Activated naive CD4-positive, alpha-beta T cell treated with anti-CD3 and anti-CD28 coated beads, Interleukin-2, amount 50 U/mL, for 72 hours (primary cell): ENCODE results near the gene KHNYN. TPM values are rescaled to one million over a fixed set of nuclear protein-coding genes. Genes with fewer than 3 reads are reported as not detected.

Source experiments
- ATAC-seq, 2 donors: fragments of 150-1000 bp; cut with Tn5 transposase; 2 replicates each; pipeline ENCODE4 v1.10.0; 2021; ENCODE audit warnings: mild to moderate bottlenecking in 2 of 2, moderate library complexity in 2 of 2
- DNase-seq, 2 donors: peaks; one replicate each; pipeline ENCODE4 v3.0.0; 2021 to 2022; ENCODE audit warnings: low spot score in 2 of 2
- H3K27ac Mint-ChIP-seq, 2 donors: one replicate each; pipeline ENCODE4 v1.8.0; 2022; ENCODE audit warnings: mild to moderate bottlenecking in 2 of 2, mixed read lengths in 2 of 2
- H3K36me3 Mint-ChIP-seq, 2 donors: one replicate each; pipeline ENCODE4 v1.8.0; 2022; ENCODE audit warnings: mixed read lengths in 2 of 2
- H3K9me3 Mint-ChIP-seq, 2 donors: one replicate each; pipeline ENCODE4 v1.8.0; 2022; ENCODE audit warnings: mixed read lengths in 2 of 2
- total RNA-seq, 2 donors: library from RNA; stranded (reverse); gene quantifications; one replicate each; pipeline ENCODE4 v1.2.3, GENCODE V29; 2022

KHNYN gene
- total RNA-seq, 2 donors from 2014 or later, result 70.1 to 70.6 TPM

DNA sequence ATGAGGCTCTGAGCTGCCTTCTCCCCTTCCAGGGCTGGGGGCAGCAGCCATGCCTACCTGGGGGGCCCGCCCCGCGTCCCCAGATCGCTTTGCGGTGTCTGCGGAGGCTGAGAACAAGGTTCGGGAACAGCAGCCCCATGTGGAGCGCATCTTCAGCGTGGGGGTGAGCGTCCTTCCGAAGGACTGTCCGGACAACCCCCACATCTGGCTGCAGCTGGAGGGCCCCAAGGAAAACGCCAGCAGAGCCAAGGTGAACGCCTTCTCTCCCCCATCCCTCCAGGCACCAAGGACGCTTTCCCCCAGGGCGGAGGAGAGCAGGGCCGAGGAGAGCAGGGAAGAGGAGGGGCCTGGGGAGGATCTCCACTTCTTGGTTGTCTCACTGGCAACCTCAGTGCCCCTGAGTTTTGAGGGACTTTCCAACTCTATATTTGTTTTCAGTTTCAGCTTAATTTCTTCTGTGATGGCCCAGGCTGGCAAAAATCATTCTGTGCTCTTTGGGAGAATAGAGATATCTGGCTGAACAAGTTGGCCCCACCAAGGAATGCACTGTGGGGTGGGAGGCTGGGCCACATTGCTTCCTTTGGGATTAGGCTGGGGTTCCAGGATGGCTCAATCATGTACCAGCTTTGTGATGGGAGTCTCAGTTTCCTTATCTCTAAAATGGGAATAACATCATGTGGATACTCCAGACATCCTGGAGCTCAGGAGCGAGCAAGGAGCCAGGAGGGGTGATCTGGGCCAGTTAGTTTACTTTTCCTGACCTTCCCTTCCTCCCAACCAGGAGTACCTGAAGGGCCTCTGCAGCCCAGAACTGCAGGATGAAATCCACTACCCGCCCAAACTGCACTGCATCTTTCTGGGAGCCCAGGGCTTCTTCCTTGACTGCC lies 1.2 kb downstream of the KHNYN start:
- peaks cover 21 to 27% of the 10 kb centered on the region in 2 donors for H3K36me3 Mint-ChIP-seq
- H3K9me3 Mint-ChIP-seq, result no peaks in the 10 kb centered on the region
- peak; percentile 43 to 67 for ATAC-seq
- peak overlapping the region; percentile 88 to 96 for H3K27ac Mint-ChIP-seq
- DNase-seq, result peak in 1 of 2 donors; percentile 68

DNA sequence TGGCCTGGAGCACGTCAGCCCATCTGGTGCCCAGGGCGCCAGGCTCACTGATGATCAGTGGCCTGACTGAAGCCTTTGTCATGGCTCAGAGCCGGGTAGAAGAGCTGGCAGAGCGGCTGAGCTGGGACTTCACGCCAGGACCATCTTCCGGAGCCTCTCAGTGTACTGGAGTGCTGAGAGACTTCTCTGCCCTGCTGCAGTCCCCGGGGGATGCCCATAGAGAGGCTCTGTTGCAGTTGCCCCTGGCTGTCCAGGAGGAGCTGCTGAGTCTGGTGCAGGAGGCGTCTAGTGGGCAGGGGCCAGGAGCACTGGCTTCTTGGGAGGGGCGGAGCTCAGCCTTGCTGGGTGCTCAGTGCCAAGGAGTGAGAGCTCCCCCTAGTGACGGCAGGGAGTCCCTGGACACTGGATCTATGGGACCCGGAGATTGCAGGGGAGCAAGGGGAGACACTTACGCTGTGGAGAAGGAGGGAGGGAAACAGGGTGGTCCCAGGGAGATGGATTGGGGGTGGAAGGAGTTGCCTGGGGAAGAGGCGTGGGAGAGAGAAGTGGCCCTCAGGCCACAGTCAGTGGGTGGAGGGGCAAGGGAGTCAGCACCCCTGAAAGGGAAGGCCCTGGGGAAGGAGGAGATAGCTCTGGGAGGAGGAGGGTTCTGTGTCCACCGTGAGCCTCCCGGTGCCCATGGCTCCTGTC lies 2.0 kb downstream of the KHNYN start:
- Mint-ChIP-seq H3K27ac (peak overlapping the region; percentile 88 to 96), H3K36me3 (peaks cover 22 to 27% of the 10 kb centered on the region in 2 donors), H3K9me3 (no peaks in the 10 kb centered on the region)
- DNase-seq (peak; percentile 83 to 95), ATAC-seq (peak; percentile 55 to 69)

DNA sequence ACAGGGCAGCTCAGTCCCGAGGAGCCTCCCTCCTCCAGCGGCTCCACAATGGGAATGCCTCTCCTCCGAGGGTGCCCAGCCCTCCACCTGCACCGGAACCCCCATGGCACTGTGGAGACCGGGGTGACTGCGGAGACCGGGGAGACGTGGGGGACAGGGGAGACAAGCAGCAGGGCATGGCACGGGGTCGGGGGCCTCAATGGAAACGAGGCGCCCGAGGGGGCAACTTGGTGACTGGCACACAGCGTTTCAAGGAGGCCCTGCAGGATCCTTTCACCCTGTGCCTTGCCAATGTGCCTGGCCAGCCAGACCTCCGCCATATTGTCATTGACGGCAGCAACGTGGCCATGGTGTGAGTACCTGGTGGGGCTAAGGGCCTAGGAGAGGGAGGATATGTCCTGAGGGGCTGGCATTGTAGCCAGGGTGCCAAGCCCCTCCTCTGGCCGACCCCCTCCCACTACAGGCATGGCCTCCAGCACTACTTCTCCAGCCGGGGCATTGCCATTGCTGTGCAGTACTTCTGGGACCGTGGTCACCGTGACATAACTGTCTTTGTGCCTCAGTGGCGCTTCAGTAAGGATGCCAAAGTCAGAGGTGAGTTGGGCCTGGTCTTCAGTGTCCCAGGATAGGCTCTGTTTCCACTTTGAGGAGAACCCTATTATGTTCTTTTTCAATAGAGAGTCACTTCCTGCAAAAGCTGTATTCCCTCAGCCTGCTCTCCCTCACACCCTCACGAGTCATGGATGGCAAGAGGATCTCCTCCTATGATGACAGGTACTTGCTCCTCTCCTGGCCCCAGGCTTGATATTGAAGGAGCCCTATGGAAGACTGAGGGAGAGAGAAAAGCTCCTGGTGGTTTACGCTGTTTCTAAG lies 2.7 kb downstream of the KHNYN start:
- Mint-ChIP-seq H3K27ac (peak overlapping the region; percentile 53 to 88), H3K36me3 (peaks cover 26 to 27% of the 10 kb centered on the region in 2 donors), H3K9me3 (no peaks in the 10 kb centered on the region)
- ATAC-seq (no peak), DNase-seq (no peak)

DNA sequence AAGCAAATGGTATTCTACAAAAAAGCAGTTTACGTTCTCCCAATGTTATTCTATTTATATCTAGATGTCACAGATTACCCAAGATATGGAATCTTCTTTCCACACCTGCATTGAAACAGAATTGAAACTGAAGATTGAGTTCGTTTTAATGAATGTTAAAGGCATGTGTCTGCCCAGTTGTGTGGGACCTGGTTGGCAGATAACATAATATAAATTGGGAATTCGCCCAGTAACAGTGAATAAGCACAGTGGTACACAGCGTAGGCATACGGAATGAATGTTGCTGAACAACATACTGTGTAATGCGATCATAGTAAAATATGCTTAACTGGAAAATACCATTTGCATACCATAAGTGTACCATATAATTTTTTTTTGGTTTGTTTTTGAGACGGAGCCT lies 4.3 kb downstream of the KHNYN start:
- Mint-ChIP-seq H3K9me3 (no peaks in the 10 kb centered on the region), H3K36me3 (peaks cover 26 to 27% of the 10 kb centered on the region in 2 donors), H3K27ac (no peak overlapping the region)
- no peak for DNase-seq
- no peak for ATAC-seq

DNA sequence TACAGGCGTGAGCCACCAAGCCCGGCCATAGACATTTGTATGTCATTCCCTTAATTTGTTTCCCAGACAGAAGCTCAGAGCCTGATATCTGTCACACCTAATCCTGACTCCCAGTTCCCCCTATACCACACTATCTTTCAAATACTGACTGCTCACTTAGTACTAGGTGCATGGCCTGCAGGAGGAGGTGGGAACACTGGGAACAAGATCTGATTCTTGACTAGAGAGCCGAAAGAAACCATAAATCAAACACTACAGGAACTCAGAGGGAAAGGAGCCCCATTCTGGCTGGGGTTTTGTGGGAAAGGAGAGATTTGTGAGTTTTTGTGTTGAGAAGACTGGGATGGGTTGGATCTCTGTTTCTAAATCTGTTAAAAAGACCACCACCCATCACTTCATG lies 4.9 kb downstream of the KHNYN start:
- ATAC-seq (no peak), DNase-seq (no peak)
- Mint-ChIP-seq H3K9me3 (no peaks in the 10 kb centered on the region), H3K27ac (peak overlapping the region; percentile 36 to 73), H3K36me3 (peaks cover 27 to 33% of the 10 kb centered on the region in 2 donors)

DNA sequence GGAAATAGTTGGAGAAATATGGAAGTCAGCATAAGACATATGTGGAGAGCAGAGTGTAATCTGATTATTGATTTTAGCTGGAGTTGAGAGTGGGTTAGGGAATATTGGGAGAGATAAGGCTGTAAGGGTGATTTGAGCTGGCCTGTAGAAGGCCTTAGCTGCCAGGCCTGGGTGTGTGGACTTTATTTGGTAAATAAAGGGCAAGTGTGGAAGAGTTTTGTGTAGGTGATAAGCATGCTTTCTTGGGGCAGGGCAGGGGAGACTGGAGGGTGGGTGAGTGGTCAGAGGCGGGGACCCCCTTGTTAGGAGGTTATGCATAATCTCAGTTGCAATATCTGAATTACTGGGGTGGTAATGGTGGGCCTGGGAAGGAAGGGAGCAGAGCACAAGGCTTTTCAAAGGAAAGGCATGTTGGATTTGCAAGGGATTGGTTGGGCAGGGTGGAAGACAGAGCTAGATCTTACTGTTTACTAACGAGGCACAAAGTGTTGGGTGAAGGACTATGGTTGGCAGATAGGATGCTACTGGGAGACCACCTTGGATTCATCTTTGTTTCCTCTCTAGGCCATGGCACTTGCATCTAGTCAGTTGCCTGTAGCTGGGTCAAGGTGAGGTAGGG lies 5.5 kb downstream of the KHNYN start:
- peak overlapping the region; percentile 32 to 36 for H3K27ac Mint-ChIP-seq

DNA sequence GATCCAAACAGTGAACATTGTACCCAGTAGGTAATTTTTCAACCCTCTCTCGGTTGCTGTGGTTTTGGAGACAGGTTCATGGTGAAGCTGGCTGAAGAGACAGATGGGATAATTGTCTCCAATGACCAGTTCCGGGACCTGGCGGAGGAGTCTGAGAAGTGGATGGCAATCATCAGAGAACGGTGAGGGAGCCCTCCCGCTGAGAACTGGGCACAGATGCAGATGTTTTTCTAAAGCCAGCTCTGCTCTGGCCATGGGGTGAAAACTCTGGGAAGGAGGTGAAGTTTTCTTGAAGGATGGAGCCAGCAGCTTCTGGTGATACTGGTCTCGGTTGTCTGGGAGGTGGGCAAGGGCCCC lies 6.2 kb downstream of the KHNYN start:
- Mint-ChIP-seq H3K27ac (peak overlapping the region in 1 of 2 donors; percentile 32), H3K36me3 (peaks cover 26 to 42% of the 10 kb centered on the region in 2 donors), H3K9me3 (no peaks in the 10 kb centered on the region)
- no peak for DNase-seq
- ATAC-seq, result no peak

More for the DNA sequence above, 5.5 kb downstream of the KHNYN start:
- no peak for DNase-seq
- ATAC-seq, result no peak
- H3K9me3 Mint-ChIP-seq, result no peaks in the 10 kb centered on the region
- peaks cover 26 to 36% of the 10 kb centered on the region in 2 donors for H3K36me3 Mint-ChIP-seq

DNA sequence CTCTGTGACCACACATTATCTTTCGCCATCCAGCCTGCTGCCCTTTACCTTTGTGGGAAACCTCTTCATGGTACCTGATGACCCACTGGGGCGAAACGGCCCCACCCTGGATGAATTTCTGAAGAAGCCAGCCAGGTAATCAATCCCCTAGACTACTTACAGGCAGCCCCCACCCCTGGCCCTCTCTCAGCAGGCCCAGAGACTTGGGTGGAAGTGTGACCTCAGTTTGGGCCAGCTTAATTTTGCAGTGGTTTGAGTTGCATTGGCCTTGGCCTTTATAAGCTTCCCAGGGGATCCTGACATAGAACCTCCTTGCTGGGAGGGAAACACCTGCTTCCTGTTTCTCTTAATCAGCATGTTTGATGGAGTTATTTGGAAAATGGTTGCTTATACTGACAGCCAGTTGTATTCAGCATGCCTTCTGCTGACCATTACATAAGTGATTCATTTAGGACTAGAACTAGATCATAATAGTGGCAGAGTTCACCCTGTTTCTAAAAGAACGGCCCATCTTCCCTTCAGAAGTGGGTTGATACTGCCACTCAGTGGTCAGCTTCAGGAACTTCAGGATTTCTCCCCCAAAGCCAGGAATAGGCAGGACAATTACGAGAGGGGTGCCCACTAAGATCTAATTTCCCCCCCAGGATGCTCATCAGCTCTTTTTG lies 6.7 kb downstream of the KHNYN start:
- peak overlapping the region; percentile 65 to 98 for H3K27ac Mint-ChIP-seq

DNA sequence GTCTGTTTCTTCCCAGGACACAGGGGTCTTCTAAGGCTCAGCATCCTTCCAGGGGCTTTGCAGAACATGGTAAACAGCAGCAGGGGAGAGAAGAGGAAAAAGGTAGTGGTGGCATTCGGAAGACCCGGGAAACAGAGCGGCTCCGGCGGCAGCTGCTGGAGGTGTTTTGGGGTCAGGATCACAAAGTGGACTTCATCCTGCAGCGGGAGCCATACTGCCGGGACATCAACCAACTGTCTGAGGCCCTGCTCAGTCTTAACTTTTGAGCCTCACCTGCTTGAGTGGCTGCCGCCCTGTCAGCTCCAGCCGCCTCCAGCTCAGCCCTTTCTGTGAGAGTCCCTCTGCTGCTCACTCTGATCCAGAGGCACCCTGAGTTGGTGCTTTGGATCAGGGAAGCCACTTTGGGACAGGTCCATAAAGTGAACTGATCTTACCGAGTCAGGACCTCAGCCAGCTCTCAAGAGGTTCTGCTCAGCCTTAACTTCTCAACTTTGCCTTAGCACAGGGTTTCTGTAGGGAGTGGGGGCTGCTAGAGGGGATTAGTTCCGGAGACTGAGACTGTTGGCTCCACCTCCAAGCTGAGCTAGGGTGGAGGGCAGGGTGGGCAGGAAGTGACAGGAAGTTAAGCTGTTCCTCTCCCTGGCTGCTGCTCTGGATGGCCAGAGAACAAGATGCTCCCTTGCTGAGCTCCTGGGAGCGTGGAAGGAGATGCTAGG lies 7.4 kb downstream of the KHNYN start:
- H3K36me3 Mint-ChIP-seq, result peaks cover 27 to 42% of the 10 kb centered on the region in 2 donors
- DNase-seq, result no peak
- no peaks in the 10 kb centered on the region for H3K9me3 Mint-ChIP-seq
- H3K27ac Mint-ChIP-seq, result peak overlapping the region; percentile 55 to 98
- no peak for ATAC-seq

More for the DNA sequence above, 6.7 kb downstream of the KHNYN start:
- peak in 1 of 2 donors; percentile 46 for DNase-seq
- Mint-ChIP-seq H3K9me3 (no peaks in the 10 kb centered on the region), H3K36me3 (peaks cover 25 to 42% of the 10 kb centered on the region in 2 donors)
- peak; percentile 36 to 42 for ATAC-seq

DNA sequence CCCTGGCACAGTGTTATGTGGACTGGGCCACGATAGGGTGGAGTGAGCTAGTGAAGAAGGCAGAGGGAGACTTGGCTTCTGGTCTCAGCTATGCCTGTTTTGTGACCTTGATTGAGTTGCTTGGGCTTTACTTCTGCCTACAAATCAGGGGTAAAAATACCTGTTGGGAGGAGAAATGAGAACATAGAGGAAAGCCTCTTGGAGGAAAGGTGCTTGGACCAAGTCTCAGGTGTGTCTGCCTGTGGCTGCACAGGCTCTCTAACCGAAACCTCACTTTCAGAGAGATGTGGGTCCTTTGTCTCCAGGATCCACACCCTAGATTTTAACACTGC lies 7.9 kb downstream of the KHNYN start:
- Mint-ChIP-seq H3K36me3 (peaks cover 31 to 46% of the 10 kb centered on the region in 2 donors), H3K27ac (peak overlapping the region in 1 of 2 donors; percentile 98), H3K9me3 (no peaks in the 10 kb centered on the region)
- ATAC-seq, result no peak
- no peak for DNase-seq

DNA sequence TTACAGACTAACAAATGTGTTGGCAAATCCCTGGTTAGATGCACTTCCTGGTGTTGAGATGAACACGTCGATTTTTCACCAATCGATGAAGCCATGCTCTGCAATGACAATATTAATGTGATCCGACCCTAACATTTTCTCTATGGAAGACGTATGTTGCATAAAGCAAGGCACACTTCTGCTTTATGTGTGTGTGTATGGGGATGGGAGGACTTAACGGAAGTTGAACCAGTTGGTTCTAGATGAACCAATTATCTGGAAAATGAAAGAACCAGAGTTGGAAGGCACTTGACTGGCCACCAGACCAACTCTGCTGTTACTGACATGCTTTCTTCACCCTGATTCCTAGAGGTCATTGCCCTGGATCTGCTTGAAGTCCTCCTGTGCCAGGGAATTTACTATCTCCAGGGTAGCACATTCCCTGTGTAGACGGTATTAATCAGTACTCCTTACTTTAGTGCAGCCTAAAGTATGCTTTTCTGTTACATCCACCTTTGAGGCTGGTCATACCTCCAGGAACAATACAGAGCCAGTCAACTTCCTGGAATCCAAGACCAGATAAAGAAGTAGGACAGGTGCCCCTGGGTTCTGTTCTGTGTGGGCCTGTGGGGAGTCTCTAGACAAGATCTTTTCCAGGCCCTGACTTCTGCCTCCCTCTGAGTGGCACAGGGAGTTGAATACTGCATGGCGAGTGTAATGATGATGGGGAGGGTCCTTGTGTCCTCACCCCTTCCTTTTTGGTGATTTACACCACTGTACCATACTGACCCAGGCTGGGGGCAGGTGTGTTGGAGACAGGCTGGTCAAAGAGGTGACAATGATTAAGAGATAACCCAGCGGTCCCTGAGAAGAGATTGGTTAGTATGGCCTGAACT lies 8.7 kb downstream of the KHNYN start:
- Mint-ChIP-seq H3K27ac (peak overlapping the region; percentile 39 to 98), H3K9me3 (no peaks in the 10 kb centered on the region), H3K36me3 (peaks cover 31 to 48% of the 10 kb centered on the region in 2 donors)
- DNase-seq (no peak), ATAC-seq (no peak)

DNA sequence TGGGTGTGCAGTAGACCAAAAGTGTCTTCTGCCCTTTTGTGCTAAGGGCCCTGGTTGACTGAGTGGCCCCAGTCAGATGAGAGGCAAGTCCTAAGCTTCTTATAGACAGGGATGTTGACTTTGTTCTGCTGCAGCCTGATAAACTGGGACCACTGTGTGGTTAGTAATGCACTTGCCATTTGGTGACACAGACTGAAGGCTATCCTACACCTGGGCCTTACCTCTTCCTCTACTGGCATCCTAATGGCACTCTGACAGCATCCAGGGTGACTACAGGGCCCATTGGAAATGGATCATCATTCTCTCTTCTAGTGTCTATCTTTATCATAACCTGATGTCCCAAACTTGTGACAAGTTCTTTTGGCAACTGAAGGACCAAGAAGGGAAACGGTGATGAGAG lies 9.5 kb downstream of the KHNYN start:
- ATAC-seq (no peak), DNase-seq (no peak)
- H3K27ac Mint-ChIP-seq, result peak overlapping the region; percentile 92 to 98
- no peaks in the 10 kb centered on the region for H3K9me3 Mint-ChIP-seq
- H3K36me3 Mint-ChIP-seq, result peaks cover 30 to 49% of the 10 kb centered on the region in 2 donors

DNA sequence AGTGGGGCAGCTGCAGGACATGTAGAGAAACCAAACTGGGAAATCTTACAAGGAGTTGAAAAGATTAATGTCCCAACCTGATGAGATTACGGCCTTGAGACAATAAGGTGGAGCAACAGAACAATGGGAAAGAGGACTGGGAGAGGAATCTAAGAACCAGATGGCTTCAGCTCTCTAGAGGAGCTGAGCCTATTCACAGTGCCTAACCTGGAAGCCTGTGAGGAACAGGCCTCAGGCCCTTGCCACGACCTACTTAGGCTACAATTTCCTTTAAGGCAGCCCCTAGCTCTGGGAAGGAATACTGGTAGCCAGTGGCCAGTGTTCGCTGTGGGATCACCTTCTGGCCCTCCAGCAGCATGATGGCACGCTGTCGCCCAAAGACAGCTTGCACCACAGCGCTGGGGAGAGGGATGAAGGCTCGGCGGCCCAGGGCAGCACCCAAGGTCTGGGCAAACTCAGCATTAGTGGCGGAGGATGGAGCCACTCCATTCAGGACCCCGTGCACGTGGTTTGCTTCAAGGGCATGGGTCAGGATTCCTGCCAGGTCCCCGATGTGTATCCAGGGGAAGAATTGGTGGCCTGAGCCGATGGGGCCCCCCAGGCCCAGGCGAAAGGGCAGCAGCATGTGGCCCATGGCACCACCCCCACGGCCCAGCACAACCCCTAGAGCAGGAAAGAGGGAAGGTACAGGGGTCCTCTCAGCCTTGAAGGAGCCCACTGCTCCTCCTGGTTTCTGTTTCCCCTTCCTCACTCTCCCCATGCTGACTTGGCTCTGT lies 10.3 kb downstream of the KHNYN start:
- Mint-ChIP-seq H3K9me3 (no peaks in the 10 kb centered on the region), H3K27ac (peak overlapping the region; percentile 98 to 100), H3K36me3 (peaks cover 30 to 54% of the 10 kb centered on the region in 2 donors)
- ATAC-seq (no peak), DNase-seq (no peak)
